Measurements from ENCODE around the gene FAM50A.

DNA sequence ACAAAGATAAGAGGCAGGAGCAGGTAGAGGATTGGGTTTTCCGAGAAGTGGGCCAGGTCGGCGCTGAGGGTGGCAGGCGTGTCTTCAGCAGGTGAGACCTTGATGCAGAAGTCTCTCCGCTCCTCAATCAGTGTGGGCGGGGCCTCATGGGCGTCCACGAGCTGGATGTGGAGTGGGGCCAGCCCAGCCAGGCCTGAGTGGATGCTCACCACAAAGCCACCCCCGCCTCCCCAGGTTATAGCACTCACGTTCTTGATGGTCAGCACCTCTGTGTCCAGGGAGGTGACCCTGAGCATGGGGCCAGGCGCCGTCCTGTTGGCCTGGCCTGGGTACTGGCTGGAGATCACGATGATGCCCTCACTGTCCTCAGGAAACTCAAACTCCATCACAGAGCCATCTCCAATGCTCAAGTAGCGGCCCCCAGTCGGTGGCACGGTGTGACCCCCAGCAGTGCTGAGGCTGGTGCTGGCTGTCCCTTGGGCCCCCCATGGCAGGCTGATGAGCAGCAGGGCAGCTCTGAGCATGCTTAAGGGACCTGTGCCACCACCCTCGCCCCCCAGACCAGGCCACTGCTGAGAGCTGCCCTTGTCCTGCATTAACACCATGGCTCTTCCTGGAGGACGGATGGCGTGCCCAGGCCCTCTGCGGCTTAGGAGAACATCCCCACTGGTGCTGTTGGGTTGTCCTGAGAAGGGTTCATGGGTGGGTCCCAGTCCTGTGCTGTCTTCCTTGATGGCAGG, 44.6 kb downstream of the FAM50A start:
- no peak for TF ChIP-seq CTCF (IDR thresholded peaks at IDR 0.05; ENCODE audit: poor library complexity, severe bottlenecking)
- TF ChIP-seq POLR2AphosphoS5 (IDR thresholded peaks at IDR 0.05): no peak
- TF ChIP-seq TAF1 (IDR thresholded peaks at IDR 0.05; ENCODE audit: low read depth): no peak
- no peak for TF ChIP-seq REST (IDR thresholded peaks at IDR 0.05; ENCODE audit: borderline replicate concordance)
- no peak for TF ChIP-seq EZH2 (IDR thresholded peaks at IDR 0.05; ENCODE audit: borderline replicate concordance, insufficient read depth, low read length, poor library complexity, severe bottlenecking)
- TF ChIP-seq RAD21 (conservative IDR thresholded peaks at IDR 0.05): no peak
- TF ChIP-seq MXI1 (conservative IDR thresholded peaks at IDR 0.05; ENCODE audit: poor library complexity, severe bottlenecking): no peak
- no peak for TF ChIP-seq EP300 (conservative IDR thresholded peaks at IDR 0.05; ENCODE audit: poor library complexity, severe bottlenecking)
